CD4-positive, alpha-beta T cell (primary cell): Measurements from ENCODE around the gene NINJ1. TPM values are rescaled to one million over a fixed set of nuclear protein-coding genes. Genes with fewer than 3 reads are reported as not detected.

ENCODE experiments used
- ATAC-seq: fragments of 200-7000 bp; cut with Tn5 transposase; one replicate; pipeline ENCODE4 v1.10.0; 2022; ENCODE audit warnings: mild to moderate bottlenecking; ENCODE audit not compliant: poor library complexity
- CTCF ChIA-PET: fragments of 350-600 bp; sonication (Branson Sonifier 250); formaldehyde crosslinking; loops from one replicate; lab custom pipeline; 2021; ENCODE audit warnings: antibody characterized with exemption, inconsistent platforms; lab: Charles Lee
- POLR2A ChIA-PET: fragments of 350-600 bp; sonication (Branson Sonifier 250); formaldehyde crosslinking; loops from one replicate; lab custom pipeline; 2021; ENCODE audit warnings: antibody characterized with exemption, inconsistent platforms; lab: Charles Lee
- DNase-seq, 14 experiments: peaks; one replicate each; pipeline ENCODE4 v3.0.0-alpha.2; 2013 to 2020; ENCODE audit warnings: mixed read lengths in 2 of 14
- H3K27ac ChIP-seq, 2 donors: one replicate each; pipeline versions ENCODE4 v1.5.1 to v1.7.0; 2013; ENCODE audit warnings: low read length in 2 of 2, low read depth in 1 of 2, mild to moderate bottlenecking in 1 of 2
- H3K27me3 ChIP-seq, 2 experiments: 1 replicate in 1 of 2; 2 replicates in 1 of 2; pipeline versions ENCODE4 v1.6.1 to v1.7.0; 2013; ENCODE audit warnings: low read length in 2 of 2, control low read depth in 1 of 2, mild to moderate bottlenecking in 1 of 2, moderate library complexity in 1 of 2; ENCODE audit not compliant: insufficient read depth in 2 of 2, control insufficient read depth in 1 of 2
- H3K36me3 ChIP-seq: one replicate; pipeline ENCODE4 v1.6.1; 2013; ENCODE audit warnings: low read length, control low read depth; ENCODE audit not compliant: insufficient read depth
- H3K4me1 ChIP-seq: one replicate; pipeline ENCODE4 v1.6.1; 2013; ENCODE audit warnings: low read length, control low read depth; ENCODE audit not compliant: insufficient read depth
- H3K4me3 ChIP-seq: one replicate; pipeline ENCODE4 v1.5.1; 2013; ENCODE audit warnings: mild to moderate bottlenecking, low read length, moderate library complexity
- H3K9me3 ChIP-seq, 2 experiments: 1 replicate in 1 of 2; 2 replicates in 1 of 2; pipeline versions ENCODE4 v1.6.1 to v1.7.0; 2013; ENCODE audit warnings: low read length in 2 of 2, mild to moderate bottlenecking in 2 of 2, control low read depth in 1 of 2, moderate library complexity in 1 of 2; ENCODE audit not compliant: control insufficient read depth in 1 of 2, insufficient read depth in 1 of 2
- H3K27ac Mint-ChIP-seq: one replicate; pipeline ENCODE4 v1.8.0; 2020; ENCODE audit warnings: mixed read lengths
- H3K27me3 Mint-ChIP-seq: one replicate; pipeline ENCODE4 v1.8.0; 2021; ENCODE audit warnings: mixed read lengths
- H3K36me3 Mint-ChIP-seq: one replicate; pipeline ENCODE4 v1.8.0; 2021; ENCODE audit warnings: low read depth, mixed read lengths
- H3K4me1 Mint-ChIP-seq: one replicate; pipeline ENCODE4 v1.8.0; 2021; ENCODE audit warnings: low read depth, mixed read lengths
- H3K4me3 Mint-ChIP-seq: one replicate; pipeline ENCODE4 v1.8.0; 2020; ENCODE audit warnings: mild to moderate bottlenecking, mixed read lengths
- H3K9me3 Mint-ChIP-seq: one replicate; pipeline ENCODE4 v1.8.0; 2020; ENCODE audit warnings: mixed read lengths
- intact Hi-C, 2 experiments: fragments of 100-400 bp; cut with DNase I in 1 of 2; cut with micrococcal nuclease in 1 of 2; formaldehyde crosslinking; loops; one replicate each; pipeline versions ENCODE4 v1.15.1 to v1.9.0; 2023 to 2025; cut with DNase I, micrococcal nuclease
- total RNA-seq, 174 experiments: library from RNA in 2 of 174; stranded (reverse) in 2 of 174; gene quantifications; one replicate each; pipeline ENCODE4 v1.2.3 and lab custom pipeline; 2021 to 2026
- TF ChIP-seq, protein P1 (sequence below): fragments of 200-600 bp; IDR thresholded peaks from one replicate; pipeline ENCODE4 v1.8.0; 2022; ENCODE audit warnings: antibody characterized with exemption, mild to moderate bottlenecking

The NINJ1 gene
- total RNA-seq, 2 experiments from 2014 or later, result 87.8 to 87.9 TPM

- Histone ChIP-seq H3K27ac (no peak overlapping the region), H3K9me3 (peaks cover 0 to 27% of the 10 kb centered on the region in 2 experiments), H3K4me3 (no peak overlapping the region), H3K36me3 (peaks cover 53% of the 10 kb centered on the region), H3K27me3 (no peaks in the 10 kb centered on the region), H3K4me1 (peaks cover 26% of the 10 kb centered on the region)
- peak in 1 of 14 experiments; percentile 20 for DNase-seq
- ATAC-seq, result no peak
- H3K4me1 Mint-ChIP-seq, result peaks cover 44% of the 10 kb centered on the region
- intact Hi-C loops, result no loop called here
- POLR2A ChIA-PET, result interaction anchor here (1.1 to 3.7 kb wide), 3 partner anchors 22 to 200 kb away, joined by 3 to 19 read pairs (median 5); no protein-coding TSS in a partner anchor
- no peaks in the 10 kb centered on the region for H3K9me3 Mint-ChIP-seq
- H3K36me3 Mint-ChIP-seq, result peaks cover 70% of the 10 kb centered on the region
- H3K4me3 Mint-ChIP-seq, result no peak overlapping the region
- TF ChIP-seq, protein P1, sequence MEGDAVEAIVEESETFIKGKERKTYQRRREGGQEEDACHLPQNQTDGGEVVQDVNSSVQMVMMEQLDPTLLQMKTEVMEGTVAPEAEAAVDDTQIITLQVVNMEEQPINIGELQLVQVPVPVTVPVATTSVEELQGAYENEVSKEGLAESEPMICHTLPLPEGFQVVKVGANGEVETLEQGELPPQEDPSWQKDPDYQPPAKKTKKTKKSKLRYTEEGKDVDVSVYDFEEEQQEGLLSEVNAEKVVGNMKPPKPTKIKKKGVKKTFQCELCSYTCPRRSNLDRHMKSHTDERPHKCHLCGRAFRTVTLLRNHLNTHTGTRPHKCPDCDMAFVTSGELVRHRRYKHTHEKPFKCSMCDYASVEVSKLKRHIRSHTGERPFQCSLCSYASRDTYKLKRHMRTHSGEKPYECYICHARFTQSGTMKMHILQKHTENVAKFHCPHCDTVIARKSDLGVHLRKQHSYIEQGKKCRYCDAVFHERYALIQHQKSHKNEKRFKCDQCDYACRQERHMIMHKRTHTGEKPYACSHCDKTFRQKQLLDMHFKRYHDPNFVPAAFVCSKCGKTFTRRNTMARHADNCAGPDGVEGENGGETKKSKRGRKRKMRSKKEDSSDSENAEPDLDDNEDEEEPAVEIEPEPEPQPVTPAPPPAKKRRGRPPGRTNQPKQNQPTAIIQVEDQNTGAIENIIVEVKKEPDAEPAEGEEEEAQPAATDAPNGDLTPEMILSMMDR, result no peak
- no peaks in the 10 kb centered on the region for H3K27me3 Mint-ChIP-seq
- peak overlapping the region; percentile 80 for H3K27ac Mint-ChIP-seq
- CTCF ChIA-PET, result no interaction called here
Measured at GRCh38 chr9:93087971-93088655, 45.9 kb downstream of the NINJ1 start.

DNA sequence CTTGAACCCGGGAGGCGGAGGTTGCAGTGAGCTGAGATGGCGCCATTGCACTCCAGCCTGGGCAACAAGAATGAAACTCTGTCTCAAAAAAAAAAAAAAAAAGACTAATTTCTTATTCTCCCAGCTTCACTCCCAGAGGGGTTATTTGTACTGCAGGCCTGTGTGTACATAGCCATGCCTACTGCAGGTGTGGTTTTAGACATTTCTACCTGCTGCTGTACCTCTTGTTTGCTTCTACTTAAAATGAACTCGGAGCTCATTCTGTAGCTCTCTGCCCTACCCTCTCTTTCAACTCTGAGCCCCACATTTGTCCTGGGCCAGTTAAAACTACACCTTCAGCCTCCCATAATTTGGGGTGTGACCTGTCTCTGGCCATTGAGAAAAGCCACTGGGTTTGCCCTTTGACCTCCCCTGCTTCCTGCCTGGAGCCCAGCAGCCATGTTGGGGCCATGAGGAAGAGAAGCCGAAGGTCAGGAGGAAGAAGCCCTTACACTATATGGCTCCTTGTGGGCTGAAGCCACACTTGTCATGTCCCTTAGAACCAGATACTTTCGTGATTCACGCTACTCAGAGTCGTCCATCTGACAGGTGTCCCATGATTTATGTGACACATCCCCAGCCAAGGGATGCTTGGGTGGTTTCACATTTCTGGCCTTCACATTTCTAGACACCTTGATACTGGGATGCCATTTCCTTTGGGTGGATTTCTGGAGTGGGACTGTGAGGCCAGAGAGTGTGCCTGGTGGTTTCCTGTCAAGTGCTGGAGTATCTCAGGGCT lies 47.4 kb downstream of the NINJ1 start:
- Histone ChIP-seq H3K27me3 (no peaks in the 10 kb centered on the region), H3K36me3 (peaks cover 62% of the 10 kb centered on the region), H3K9me3 (peaks cover 0 to 23% of the 10 kb centered on the region in 2 experiments), H3K27ac (peak overlapping the region in 1 of 2 donors; percentile 17), H3K4me1 (peaks cover 28% of the 10 kb centered on the region), H3K4me3 (no peak overlapping the region)
- CTCF ChIA-PET, result interaction anchor here (0.7 to 0.9 kb wide), 2 partner anchors 21 to 27 kb away, joined by 3 read pairs; no protein-coding TSS in a partner anchor
- POLR2A ChIA-PET, result interaction anchor here (0.6 to 3.7 kb wide), 6 partner anchors 9 to 199 kb away, joined by 3 to 19 read pairs (median 3); no protein-coding TSS in a partner anchor
- Mint-ChIP-seq H3K4me3 (no peak overlapping the region), H3K9me3 (no peaks in the 10 kb centered on the region), H3K36me3 (peaks cover 81% of the 10 kb centered on the region), H3K4me1 (peaks cover 34% of the 10 kb centered on the region), H3K27me3 (no peaks in the 10 kb centered on the region), H3K27ac (peak overlapping the region; percentile 66)
- TF ChIP-seq, protein P1, result no peak
- intact Hi-C loops, result no loop called here
- DNase-seq (peak in 1 of 14 experiments; percentile 14), ATAC-seq (no peak)

- peak in 1 of 14 experiments; percentile 19 for DNase-seq
Measured at GRCh38 chr9:93085676-93086075, 48.4 kb downstream of the NINJ1 start.

More at GRCh38 chr9:93085676-93086075, 48.4 kb downstream of the NINJ1 start:
- Mint-ChIP-seq H3K27ac (no peak overlapping the region), H3K9me3 (no peaks in the 10 kb centered on the region), H3K36me3 (peaks cover 86% of the 10 kb centered on the region), H3K4me3 (no peak overlapping the region), H3K27me3 (no peaks in the 10 kb centered on the region), H3K4me1 (peaks cover 32% of the 10 kb centered on the region)
- ChIA-PET CTCF (interaction anchor here (0.7 kb wide), 1 partner anchor 22 kb away, joined by 3 read pairs; no protein-coding TSS in a partner anchor), POLR2A (interaction anchor here (1.2 to 3.7 kb wide), 3 partner anchors 10 to 46 kb away, joined by 3 to 19 read pairs (median 8); partner anchors contain the start of gene CARD19)
- TF ChIP-seq, protein P1, result no peak
- Histone ChIP-seq H3K36me3 (peaks cover 71% of the 10 kb centered on the region), H3K4me3 (no peak overlapping the region), H3K27ac (no peak overlapping the region), H3K9me3 (peaks cover 0 to 16% of the 10 kb centered on the region in 2 experiments), H3K27me3 (no peaks in the 10 kb centered on the region), H3K4me1 (peaks cover 33% of the 10 kb centered on the region)
- no peak for ATAC-seq
- intact Hi-C loops, result no loop called here
